Activated naive CD8-positive, alpha-beta T cell treated with anti-CD3 and anti-CD28 coated beads for 36 hours (primary cell): ENCODE data around the gene CYFIP2. TPM values are rescaled to one million over a fixed set of nuclear protein-coding genes. Genes with fewer than 3 reads are reported as not detected.

Source experiments
- DNase-seq: peaks from one replicate; pipeline ENCODE4 v3.0.0; 2021
- H3K27ac Mint-ChIP-seq: one replicate; pipeline ENCODE4 v1.8.0; 2022; ENCODE audit warnings: mild to moderate bottlenecking, moderate library complexity, mixed read lengths
- H3K27me3 Mint-ChIP-seq: one replicate; pipeline ENCODE4 v1.8.0; 2022; ENCODE audit warnings: mild to moderate bottlenecking, mixed read lengths
- H3K36me3 Mint-ChIP-seq: one replicate; pipeline ENCODE4 v1.8.0; 2021; ENCODE audit warnings: mild to moderate bottlenecking, mixed read lengths
- H3K4me1 Mint-ChIP-seq: one replicate; pipeline ENCODE4 v1.8.0; 2021; ENCODE audit warnings: mixed read lengths
- H3K4me3 Mint-ChIP-seq: one replicate; pipeline ENCODE4 v1.8.0; 2022; ENCODE audit warnings: mild to moderate bottlenecking, moderate library complexity, mixed read lengths
- H3K9me3 Mint-ChIP-seq: one replicate; pipeline ENCODE4 v1.8.0; 2022; ENCODE audit warnings: mixed read lengths
- total RNA-seq, 2 experiments: library from RNA; stranded (reverse); gene quantifications; one replicate each; pipeline ENCODE4 v1.2.3, GENCODE V29; 2021

The CYFIP2 gene
- total RNA-seq, 2 experiments from 2014 or later: 324 to 325 TPM

DNA sequence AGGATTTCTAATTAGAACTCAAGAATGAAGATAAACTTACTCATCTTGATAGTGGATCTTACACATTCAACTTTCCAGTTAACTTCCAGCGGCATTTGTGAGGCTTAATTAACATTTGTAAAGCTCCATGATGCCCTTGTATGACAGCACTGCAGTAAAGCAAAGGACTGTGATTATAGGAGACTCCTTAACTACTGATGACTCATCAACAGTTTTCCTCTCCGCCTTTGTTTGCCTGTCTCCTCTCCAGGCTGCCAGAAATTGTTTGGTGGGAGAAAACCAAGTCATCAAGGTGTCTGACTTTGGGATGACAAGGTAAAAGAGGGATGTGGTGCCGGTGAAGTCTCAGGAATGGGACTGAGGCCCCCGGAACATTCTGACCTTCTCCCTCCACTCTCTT is 20.4 kb upstream of the CYFIP2 start:
- DNase-seq: no peak
- H3K4me1 Mint-ChIP-seq: peaks cover 81% of the 10 kb centered on the region
- H3K27ac Mint-ChIP-seq: peak overlapping the region; percentile 89
- peaks cover 94% of the 10 kb centered on the region for H3K36me3 Mint-ChIP-seq
- H3K9me3 Mint-ChIP-seq: peaks cover 2% of the 10 kb centered on the region
- no peak overlapping the region for H3K4me3 Mint-ChIP-seq
- no peaks in the 10 kb centered on the region for H3K27me3 Mint-ChIP-seq

DNA sequence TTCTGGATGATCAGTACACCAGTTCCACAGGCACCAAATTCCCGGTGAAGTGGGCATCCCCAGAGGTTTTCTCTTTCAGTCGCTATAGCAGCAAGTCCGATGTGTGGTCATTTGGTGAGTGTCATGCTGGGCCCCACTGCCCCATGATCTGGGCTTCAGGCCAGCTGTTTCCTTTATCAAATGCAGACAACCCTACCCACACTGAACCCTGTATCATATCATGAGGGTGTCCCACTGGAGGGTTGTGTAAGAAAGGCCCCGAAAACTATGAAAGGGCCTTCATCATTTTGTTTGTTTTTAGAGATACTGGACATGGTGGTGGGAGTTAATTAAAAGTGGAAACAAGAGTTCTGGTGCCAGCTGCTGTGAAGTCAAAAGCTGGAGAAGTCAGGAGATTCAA is 20.0 kb upstream of the CYFIP2 start:
- H3K4me1 Mint-ChIP-seq: peaks cover 84% of the 10 kb centered on the region
- peak overlapping the region; percentile 89 for H3K27ac Mint-ChIP-seq
- peaks cover 94% of the 10 kb centered on the region for H3K36me3 Mint-ChIP-seq
- DNase-seq: no peak
- H3K27me3 Mint-ChIP-seq: no peaks in the 10 kb centered on the region
- H3K9me3 Mint-ChIP-seq: peaks cover 2% of the 10 kb centered on the region
- H3K4me3 Mint-ChIP-seq: no peak overlapping the region

DNA sequence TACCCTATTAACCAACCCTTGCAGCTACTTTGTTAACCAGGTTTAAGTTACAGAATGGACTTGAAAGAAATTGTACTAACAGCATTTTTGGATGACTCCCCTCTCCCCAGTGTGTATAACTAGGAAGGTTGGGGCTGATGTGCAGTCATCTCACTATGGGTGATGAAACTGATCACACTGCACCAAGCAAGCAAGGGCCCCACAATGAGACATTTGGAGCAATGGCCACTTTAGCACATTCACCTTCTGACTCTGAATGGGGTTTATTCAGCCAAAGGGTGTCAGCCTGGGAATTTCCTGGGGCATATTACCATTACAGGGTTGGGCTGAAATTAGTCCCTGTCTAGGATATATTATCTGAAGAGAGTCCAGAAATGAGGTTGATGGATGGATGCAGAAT is 18.7 kb upstream of the CYFIP2 start:
- Mint-ChIP-seq H3K27ac (peak overlapping the region; percentile 89), H3K36me3 (peaks cover 94% of the 10 kb centered on the region), H3K4me1 (peaks cover 90% of the 10 kb centered on the region), H3K27me3 (no peaks in the 10 kb centered on the region), H3K9me3 (peaks cover 2% of the 10 kb centered on the region), H3K4me3 (no peak overlapping the region)
- no peak for DNase-seq

DNA sequence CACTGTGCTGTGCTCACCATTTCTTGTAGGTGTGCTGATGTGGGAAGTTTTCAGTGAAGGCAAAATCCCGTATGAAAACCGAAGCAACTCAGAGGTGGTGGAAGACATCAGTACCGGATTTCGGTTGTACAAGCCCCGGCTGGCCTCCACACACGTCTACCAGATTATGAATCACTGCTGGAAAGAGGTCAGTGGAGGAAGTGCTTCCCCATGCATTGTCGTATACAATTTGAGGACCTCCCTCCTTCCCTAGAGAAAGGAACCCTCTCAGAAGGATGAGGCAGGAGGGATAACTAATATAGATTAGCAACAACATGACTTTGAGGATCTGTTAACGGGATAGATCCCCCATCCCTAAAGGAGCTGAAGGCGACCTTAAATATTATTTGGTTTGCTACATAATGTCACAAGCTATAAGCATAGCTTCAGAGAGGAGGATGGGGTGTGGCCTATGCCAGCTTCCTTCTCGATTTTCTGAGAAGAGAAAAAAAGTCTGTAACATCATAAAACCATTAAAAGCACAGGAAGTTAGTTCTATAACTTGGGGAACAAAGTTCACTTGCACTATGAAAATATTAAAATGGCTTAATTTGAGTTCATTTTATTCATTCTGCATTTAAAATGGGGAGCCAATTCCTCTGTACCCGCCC is 17.0 kb upstream of the CYFIP2 start:
- peaks cover 93% of the 10 kb centered on the region for H3K36me3 Mint-ChIP-seq
- peaks cover 92% of the 10 kb centered on the region for H3K4me1 Mint-ChIP-seq
- no peaks in the 10 kb centered on the region for H3K27me3 Mint-ChIP-seq
- H3K9me3 Mint-ChIP-seq: peaks cover 4% of the 10 kb centered on the region
- H3K4me3 Mint-ChIP-seq: peak overlapping the region; percentile 27
- peak overlapping the region; percentile 89 for H3K27ac Mint-ChIP-seq
- DNase-seq: no peak

GRCh38 chr5:157252711-157253465 is 13.0 kb upstream of the CYFIP2 start:
- Mint-ChIP-seq H3K36me3 (peaks cover 94% of the 10 kb centered on the region), H3K4me3 (peak overlapping the region; percentile 27), H3K4me1 (peaks cover 96% of the 10 kb centered on the region)

GRCh38 chr5:157253547-157253946 is 12.4 kb upstream of the CYFIP2 start:
- Mint-ChIP-seq H3K27ac (peak overlapping the region; percentile 93), H3K4me3 (peak overlapping the region; percentile 35), H3K36me3 (peaks cover 88% of the 10 kb centered on the region), H3K9me3 (peaks cover 13% of the 10 kb centered on the region), H3K4me1 (peaks cover 94% of the 10 kb centered on the region), H3K27me3 (no peaks in the 10 kb centered on the region)
- no peak for DNase-seq

More at GRCh38 chr5:157252711-157253465, 13.0 kb upstream of the CYFIP2 start:
- peak overlapping the region; percentile 93 for H3K27ac Mint-ChIP-seq
- H3K27me3 Mint-ChIP-seq: no peaks in the 10 kb centered on the region
- H3K9me3 Mint-ChIP-seq: peaks cover 13% of the 10 kb centered on the region
- DNase-seq: peak; percentile 75

DNA sequence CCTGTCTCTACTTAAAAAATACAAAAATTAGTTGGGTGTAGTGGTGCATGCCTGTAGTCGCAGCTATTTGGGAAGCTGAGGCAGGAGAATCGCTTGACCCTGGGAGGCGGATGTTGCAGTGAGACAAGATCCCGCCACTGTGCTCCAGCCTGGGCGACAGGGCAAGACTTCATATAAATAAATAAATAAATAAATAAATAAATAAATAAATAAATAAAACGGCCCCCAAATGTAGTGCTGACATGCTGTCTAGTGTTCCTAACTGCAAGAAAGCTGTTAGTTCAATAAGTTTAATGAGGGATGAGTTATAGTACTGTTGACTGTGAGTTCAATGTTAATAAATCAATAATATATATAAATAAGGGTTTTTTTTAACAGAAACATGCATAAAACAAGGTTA is 7.5 kb upstream of the CYFIP2 start:
- no peak overlapping the region for H3K4me3 Mint-ChIP-seq
- peaks cover 77% of the 10 kb centered on the region for H3K4me1 Mint-ChIP-seq
- DNase-seq: no peak
- H3K27ac Mint-ChIP-seq: no peak overlapping the region
- peaks cover 13% of the 10 kb centered on the region for H3K9me3 Mint-ChIP-seq
- H3K36me3 Mint-ChIP-seq: peaks cover 48% of the 10 kb centered on the region
- no peaks in the 10 kb centered on the region for H3K27me3 Mint-ChIP-seq

DNA sequence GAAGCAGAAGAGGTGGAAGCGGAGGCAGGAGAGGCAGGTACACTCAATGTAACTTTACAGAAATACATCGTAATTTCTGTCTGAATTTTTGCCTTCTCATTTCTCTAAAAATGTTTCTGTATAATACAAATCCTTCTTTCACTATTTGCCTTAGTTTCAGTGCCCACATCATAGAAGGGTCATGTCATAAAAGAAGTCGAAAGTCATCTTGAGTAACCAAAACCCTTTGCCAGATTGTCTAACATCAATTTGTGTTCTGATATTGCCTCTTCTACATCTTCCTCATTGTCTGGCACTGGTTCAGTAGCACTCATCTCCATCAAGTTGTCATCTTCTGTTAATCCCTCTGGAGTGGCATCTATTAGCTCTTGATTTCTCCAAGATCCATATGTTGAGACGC is 6.2 kb upstream of the CYFIP2 start:
- peak overlapping the region; percentile 23 for H3K27ac Mint-ChIP-seq

DNA sequence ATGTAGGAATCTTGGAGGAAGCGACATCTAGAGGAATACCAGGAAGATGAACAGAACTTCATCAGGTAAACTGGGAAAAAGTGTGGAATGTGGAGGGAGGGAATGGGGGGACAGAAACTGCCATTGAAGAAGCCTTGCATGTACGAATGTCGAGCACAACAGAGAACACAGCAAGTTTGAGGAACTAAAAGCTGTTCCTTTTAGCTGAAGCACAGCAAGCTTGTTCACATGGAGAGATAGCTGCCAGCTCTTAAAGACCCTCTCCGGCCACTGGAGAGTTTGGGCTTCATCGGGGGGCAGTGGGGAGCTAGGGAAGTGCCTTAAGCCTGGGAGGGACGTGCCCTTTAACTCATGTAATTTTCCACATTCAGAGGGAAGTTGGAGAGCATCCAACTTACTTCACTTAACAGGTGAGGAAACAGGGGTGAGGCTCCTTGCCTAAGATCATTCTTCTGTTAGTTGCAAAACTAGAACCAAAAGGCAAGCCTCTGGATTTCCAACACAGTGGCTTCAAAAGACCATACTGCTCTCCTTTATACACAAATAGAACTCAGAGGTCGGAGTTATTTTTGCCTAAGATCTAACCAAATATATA is 2.3 kb upstream of the CYFIP2 start:
- Mint-ChIP-seq H3K9me3 (no peaks in the 10 kb centered on the region), H3K4me3 (peak overlapping the region; percentile 35), H3K27ac (no peak overlapping the region), H3K27me3 (no peaks in the 10 kb centered on the region), H3K36me3 (peaks cover 24% of the 10 kb centered on the region), H3K4me1 (peaks cover 64% of the 10 kb centered on the region)
- no peak for DNase-seq

More for the DNA sequence above, 6.2 kb upstream of the CYFIP2 start:
- Mint-ChIP-seq H3K4me1 (peaks cover 77% of the 10 kb centered on the region), H3K4me3 (no peak overlapping the region), H3K9me3 (peaks cover 9% of the 10 kb centered on the region), H3K36me3 (peaks cover 36% of the 10 kb centered on the region), H3K27me3 (no peaks in the 10 kb centered on the region)
- DNase-seq: no peak

DNA sequence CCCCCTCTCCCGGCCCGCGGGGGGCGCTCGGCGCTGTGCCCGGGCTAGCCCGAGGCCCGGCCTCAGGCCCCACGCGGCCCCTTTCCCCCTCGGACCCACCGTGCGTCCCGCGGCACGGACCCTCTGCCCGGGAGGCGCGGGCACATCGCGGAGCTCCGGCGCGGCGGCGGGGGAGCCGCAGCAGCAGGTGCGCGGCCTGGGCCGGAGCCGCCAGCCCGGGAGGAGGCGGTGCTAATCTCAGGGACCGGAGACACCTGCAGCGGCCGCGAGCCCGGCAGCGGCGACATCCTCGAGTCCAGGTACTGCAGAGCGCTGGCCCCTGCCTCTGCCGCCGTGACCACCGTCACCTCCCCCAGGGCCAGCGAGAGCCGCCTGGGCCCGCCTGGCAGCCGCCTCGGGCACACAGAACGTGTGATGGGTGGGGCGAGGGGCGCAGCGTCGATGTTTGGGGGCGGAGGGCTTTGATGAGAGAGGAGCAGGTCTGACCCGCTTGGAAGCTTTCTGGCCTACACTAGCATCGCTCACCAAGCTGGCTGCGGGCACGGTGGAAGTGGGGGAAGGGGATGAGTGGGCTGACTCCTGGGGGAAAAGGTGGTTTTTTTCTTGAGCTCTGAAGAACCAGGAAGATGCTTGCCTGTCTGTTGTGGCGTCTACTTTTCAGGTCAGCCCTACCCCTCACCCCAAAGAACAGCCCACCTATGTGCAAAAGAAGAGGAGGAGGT is 524 bp downstream of the CYFIP2 start:
- peak; percentile 71 for DNase-seq
- Mint-ChIP-seq H3K36me3 (peaks cover 46% of the 10 kb centered on the region), H3K4me3 (peak overlapping the region; percentile 97), H3K4me1 (peaks cover 65% of the 10 kb centered on the region), H3K27me3 (no peaks in the 10 kb centered on the region), H3K27ac (peak overlapping the region; percentile 93), H3K9me3 (no peaks in the 10 kb centered on the region)

DNA sequence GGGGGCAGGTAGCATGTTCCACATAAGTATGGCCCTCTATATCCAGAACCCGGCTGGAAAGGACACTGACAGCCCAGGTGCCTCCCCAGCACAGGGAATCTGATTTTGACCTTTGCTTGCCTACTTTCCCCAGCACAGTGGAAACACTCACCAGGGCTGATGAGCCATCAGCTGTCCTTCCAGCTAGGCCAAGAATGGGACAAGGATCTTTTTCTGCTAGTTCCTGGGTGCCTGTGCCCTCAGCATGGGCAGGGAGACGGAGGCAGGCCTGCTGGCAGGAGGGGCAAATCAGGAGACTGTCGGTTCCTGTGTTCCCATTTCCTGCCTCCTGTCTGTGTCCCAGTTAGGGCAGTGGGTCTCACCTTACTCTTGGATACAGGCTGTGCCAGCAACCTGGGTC is 1.1 kb downstream of the CYFIP2 start:
- no peaks in the 10 kb centered on the region for H3K9me3 Mint-ChIP-seq
- peaks cover 5% of the 10 kb centered on the region for H3K27me3 Mint-ChIP-seq
- H3K4me1 Mint-ChIP-seq: peaks cover 71% of the 10 kb centered on the region
- H3K4me3 Mint-ChIP-seq: peak overlapping the region; percentile 97
- peak overlapping the region; percentile 93 for H3K27ac Mint-ChIP-seq
- no peak for DNase-seq
- H3K36me3 Mint-ChIP-seq: peaks cover 51% of the 10 kb centered on the region

DNA sequence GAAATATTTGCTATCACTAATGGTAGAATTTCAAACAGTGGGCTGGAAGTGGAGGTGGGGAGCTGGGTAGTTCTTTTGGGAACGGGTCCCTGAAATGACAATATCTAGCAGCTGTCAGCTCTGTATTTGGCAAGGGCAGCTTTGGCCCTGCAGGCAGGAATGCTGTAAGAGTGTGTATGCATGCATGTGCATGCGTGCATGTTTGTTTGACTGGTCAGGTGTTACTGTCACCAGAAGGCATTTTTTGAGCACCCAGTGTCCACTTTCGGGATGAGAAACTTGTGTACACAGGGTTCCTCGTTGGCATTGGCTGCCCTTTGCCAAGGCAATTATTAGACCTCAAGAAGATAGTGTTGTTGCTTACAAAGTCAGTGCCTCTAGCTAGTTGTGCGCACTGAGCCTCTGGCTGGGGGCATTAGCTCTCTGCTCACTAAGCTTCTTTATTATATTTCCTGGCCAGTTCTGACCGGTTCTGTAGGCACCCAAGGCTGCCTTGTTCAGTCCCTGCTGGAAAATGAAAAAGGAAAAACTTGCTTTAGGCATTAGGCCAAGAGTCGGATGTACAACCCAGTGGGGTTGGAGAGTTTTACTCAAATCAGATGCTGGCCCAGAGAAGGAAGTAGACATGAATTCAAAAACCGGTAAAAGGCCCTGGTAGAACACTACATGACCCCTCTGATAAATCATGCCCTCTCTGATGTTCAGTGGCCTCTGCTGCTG is 2.0 kb downstream of the CYFIP2 start:
- Mint-ChIP-seq H3K27me3 (peaks cover 6% of the 10 kb centered on the region), H3K4me3 (peak overlapping the region; percentile 97), H3K27ac (peak overlapping the region; percentile 93), H3K4me1 (peaks cover 77% of the 10 kb centered on the region), H3K36me3 (peaks cover 56% of the 10 kb centered on the region), H3K9me3 (no peaks in the 10 kb centered on the region)
- no peak for DNase-seq

DNA sequence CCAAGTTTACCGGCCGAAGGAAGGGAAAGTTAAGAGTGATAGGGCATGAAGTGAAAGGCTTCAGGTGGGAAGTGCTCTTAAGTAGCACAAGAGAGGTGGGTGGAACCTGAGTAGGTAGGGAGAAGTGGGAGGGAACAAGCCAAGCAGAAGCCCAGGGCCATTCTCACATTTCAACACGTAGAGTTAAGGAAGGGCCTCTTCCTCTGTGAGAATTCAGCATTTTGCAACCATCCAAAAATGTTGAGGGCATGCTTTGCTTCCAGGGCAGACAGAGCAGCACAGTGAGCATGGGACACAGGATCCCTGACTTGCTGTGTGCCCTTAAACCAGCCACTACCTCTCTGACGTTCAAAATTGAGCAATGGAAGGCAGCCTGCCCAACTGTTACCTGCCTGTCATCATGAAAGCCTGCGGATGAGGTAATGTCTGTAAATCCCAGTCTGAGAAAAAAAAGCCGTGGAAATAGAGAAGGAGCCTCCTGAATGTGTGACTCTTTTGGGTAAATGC is 3.3 kb downstream of the CYFIP2 start:
- H3K27ac Mint-ChIP-seq: peak overlapping the region; percentile 100
- H3K27me3 Mint-ChIP-seq: peaks cover 6% of the 10 kb centered on the region
- DNase-seq: no peak
- no peaks in the 10 kb centered on the region for H3K9me3 Mint-ChIP-seq
- H3K36me3 Mint-ChIP-seq: peaks cover 64% of the 10 kb centered on the region
- peaks cover 79% of the 10 kb centered on the region for H3K4me1 Mint-ChIP-seq
- peak overlapping the region; percentile 83 for H3K4me3 Mint-ChIP-seq

DNA sequence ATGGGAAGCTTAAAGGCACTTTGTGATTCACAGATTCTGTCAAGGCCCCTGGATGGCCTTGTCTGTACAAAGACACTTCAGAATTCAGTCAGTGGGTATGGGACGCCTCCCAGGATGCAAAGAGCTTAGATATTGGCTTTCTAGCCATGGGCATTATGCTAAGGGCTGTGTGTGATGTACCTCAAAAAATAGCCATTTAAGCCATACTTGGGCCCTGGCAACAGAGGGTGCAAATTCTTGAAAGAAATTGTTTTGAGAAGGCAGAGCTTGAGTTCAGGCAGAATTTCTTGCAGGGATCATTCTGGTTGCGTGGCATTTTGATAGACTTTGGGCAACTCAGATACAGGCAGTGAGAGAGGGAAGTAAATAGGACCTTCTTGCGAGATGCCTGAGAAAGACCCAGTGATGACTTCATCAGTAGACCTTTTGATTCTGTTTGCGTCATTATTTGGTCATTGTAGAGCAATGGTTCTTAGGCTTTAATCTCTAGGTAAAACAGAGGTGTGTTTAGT is 3.9 kb downstream of the CYFIP2 start:
- no peaks in the 10 kb centered on the region for H3K9me3 Mint-ChIP-seq
- H3K4me3 Mint-ChIP-seq: peak overlapping the region; percentile 83
- H3K36me3 Mint-ChIP-seq: peaks cover 68% of the 10 kb centered on the region
- H3K27ac Mint-ChIP-seq: peak overlapping the region; percentile 100
- peaks cover 77% of the 10 kb centered on the region for H3K4me1 Mint-ChIP-seq
- H3K27me3 Mint-ChIP-seq: peaks cover 6% of the 10 kb centered on the region
- no peak for DNase-seq
